HPDE6-E6E7 (cell line): ENCODE results near the gene VPS13A.
A peak's percentile ranks its signal among the peaks of the same experiment; 100 is the strongest.
"Not testable (repeated sequence)": the region's sequence is repeated elsewhere in the genome, so short reads cannot be mapped to it uniquely, and the experiment has no call there.

Experiments
- DNase-seq: peaks from one replicate; pipeline ENCODE4 v3.0.0; 2011; ENCODE audit warnings: missing footprints; ENCODE audit errors: extremely low spot score

The VPS13A gene

GRCh38 chr9:77423841-77424240, 246.5 kb downstream of the VPS13A start:
- no peak for DNase-seq

- DNase-seq: no peak
Observed at GRCh38 chr9:77424993-77425392, 247.7 kb downstream of the VPS13A start.

GRCh38 chr9:77426712-77427111, 249.4 kb downstream of the VPS13A start:
- no peak for DNase-seq

- no peak for DNase-seq
Observed at GRCh38 chr9:77427256-77427927, 250.1 kb downstream of the VPS13A start.

- no peak for DNase-seq
Observed at GRCh38 chr9:77429928-77430327, 252.6 kb downstream of the VPS13A start.

- no peak for DNase-seq
Observed at GRCh38 chr9:77432053-77432452, 254.7 kb downstream of the VPS13A start.

- peak; percentile 63 for DNase-seq
Observed at GRCh38 chr9:77433675-77434445, 256.5 kb downstream of the VPS13A start.

- no peak for DNase-seq
Observed at GRCh38 chr9:77435277-77435676, 257.9 kb downstream of the VPS13A start.

- DNase-seq: no peak
Observed at GRCh38 chr9:77435688-77436087, 258.4 kb downstream of the VPS13A start.

- DNase-seq: no peak
Observed at GRCh38 chr9:77438653-77439052, 261.3 kb downstream of the VPS13A start.

GRCh38 chr9:77440057-77440456, 262.7 kb downstream of the VPS13A start:
- DNase-seq: no peak

GRCh38 chr9:77441124-77441523, 263.8 kb downstream of the VPS13A start:
- not testable (repeated sequence) for DNase-seq

GRCh38 chr9:77442436-77442835, 265.1 kb downstream of the VPS13A start:
- DNase-seq: no peak

GRCh38 chr9:77447646-77448045, 270.3 kb downstream of the VPS13A start:
- no peak for DNase-seq

GRCh38 chr9:77449240-77450084, 272.1 kb downstream of the VPS13A start:
- DNase-seq: peak; percentile 82

GRCh38 chr9:77450085-77450475, 272.7 kb downstream of the VPS13A start:
- DNase-seq: no peak

GRCh38 chr9:77451507-77451906, 274.2 kb downstream of the VPS13A start:
- no peak for DNase-seq

GRCh38 chr9:77453825-77454647, 276.7 kb downstream of the VPS13A start:
- DNase-seq: no peak

GRCh38 chr9:77454663-77455062, 277.3 kb downstream of the VPS13A start:
- no peak for DNase-seq

- peak; percentile 20 for DNase-seq
Observed at GRCh38 chr9:77455312-77455927, 278.1 kb downstream of the VPS13A start.

- DNase-seq: peak; percentile 84
Observed at GRCh38 chr9:77456829-77457437, 279.6 kb downstream of the VPS13A start.
